Measurements from ENCODE around the gene MYBPC2.
A peak's percentile ranks its signal among the peaks of the same experiment; 100 is the strongest.

DNA sequence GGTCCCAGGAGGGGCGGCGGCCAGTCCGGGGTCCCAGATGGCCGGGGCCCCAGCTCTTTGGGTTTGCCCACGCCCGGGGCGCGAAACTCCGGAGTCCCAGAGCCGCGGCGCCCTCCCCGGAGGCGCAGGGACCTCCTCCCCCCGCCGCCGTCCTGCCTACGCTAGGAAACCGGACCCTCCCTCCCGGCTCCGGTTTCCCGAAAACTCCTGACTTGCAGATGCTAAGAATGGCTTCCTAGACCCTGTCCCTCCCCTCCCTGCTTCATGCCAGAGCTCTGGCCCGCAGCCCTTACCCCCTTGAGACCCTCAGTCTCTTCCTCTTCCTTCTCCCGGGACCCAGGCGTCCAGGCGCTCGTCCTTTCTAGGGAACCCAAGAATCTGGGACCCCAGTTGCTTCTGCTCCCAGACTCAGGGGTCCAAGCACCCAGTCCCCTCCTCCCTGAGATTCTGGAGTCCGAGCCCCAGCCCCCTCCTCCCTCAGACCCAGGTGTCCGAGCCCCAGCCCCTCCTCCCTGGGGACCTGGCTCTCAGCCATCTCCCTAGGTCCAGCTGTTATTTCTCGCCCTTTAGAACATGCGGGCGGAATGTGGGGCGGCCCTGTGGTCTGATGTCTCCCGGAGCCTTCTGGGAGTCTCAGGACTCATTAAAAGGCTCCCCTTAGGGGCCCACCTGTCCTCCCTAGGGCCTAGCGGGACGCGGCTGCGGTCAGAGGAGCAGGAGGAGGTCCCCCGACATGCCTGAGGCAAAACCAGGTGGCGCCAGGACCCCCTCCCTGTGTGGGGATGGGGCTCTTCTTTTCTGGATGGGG lies at the start of gene MYBPC2:
- TF ChIP-seq, protein P1, sequence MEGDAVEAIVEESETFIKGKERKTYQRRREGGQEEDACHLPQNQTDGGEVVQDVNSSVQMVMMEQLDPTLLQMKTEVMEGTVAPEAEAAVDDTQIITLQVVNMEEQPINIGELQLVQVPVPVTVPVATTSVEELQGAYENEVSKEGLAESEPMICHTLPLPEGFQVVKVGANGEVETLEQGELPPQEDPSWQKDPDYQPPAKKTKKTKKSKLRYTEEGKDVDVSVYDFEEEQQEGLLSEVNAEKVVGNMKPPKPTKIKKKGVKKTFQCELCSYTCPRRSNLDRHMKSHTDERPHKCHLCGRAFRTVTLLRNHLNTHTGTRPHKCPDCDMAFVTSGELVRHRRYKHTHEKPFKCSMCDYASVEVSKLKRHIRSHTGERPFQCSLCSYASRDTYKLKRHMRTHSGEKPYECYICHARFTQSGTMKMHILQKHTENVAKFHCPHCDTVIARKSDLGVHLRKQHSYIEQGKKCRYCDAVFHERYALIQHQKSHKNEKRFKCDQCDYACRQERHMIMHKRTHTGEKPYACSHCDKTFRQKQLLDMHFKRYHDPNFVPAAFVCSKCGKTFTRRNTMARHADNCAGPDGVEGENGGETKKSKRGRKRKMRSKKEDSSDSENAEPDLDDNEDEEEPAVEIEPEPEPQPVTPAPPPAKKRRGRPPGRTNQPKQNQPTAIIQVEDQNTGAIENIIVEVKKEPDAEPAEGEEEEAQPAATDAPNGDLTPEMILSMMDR (conservative IDR thresholded peaks at IDR 0.05; ENCODE audit: low read depth, low read length), result no peak
- TF ChIP-seq POLR2A (IDR thresholded peaks at IDR 0.05; ENCODE audit: low read depth, low read length) (no peak), MXI1 (IDR thresholded peaks at IDR 0.05; ENCODE audit: borderline replicate concordance, low read depth, low read length) (no peak), SMC3 (IDR thresholded peaks at IDR 0.05; ENCODE audit: low read depth, low read length) (no peak), NFE2L2 (IDR thresholded peaks at IDR 0.05; ENCODE audit: low read depth, low read length) (no peak), RFX5 (IDR thresholded peaks at IDR 0.05; ENCODE audit: low read depth, low read length) (peak; percentile 58; the same call in 1 of the 2 replicates), BHLHE40 (IDR thresholded peaks at IDR 0.05; ENCODE audit: low read depth, low read length) (no peak), CEBPB (IDR thresholded peaks at IDR 0.05; ENCODE audit: low read depth, low read length) (no peak), FOS (IDR thresholded peaks at IDR 0.05; ENCODE audit: low read depth, low read length) (no peak), RCOR1 (IDR thresholded peaks at IDR 0.05; ENCODE audit: insufficient replicate concordance, low read length) (no peak), CHD1 (IDR thresholded peaks at IDR 0.05; ENCODE audit: low read depth, low read length) (no peak), RAD21 (IDR thresholded peaks at IDR 0.05; ENCODE audit: low read length) (no peak)
- TF ChIP-seq, protein P2, sequence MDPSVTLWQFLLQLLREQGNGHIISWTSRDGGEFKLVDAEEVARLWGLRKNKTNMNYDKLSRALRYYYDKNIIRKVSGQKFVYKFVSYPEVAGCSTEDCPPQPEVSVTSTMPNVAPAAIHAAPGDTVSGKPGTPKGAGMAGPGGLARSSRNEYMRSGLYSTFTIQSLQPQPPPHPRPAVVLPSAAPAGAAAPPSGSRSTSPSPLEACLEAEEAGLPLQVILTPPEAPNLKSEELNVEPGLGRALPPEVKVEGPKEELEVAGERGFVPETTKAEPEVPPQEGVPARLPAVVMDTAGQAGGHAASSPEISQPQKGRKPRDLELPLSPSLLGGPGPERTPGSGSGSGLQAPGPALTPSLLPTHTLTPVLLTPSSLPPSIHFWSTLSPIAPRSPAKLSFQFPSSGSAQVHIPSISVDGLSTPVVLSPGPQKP (IDR thresholded peaks at IDR 0.05; ENCODE audit: borderline replicate concordance, low read depth, low read length), result no peak
- TF ChIP-seq, protein P3, sequence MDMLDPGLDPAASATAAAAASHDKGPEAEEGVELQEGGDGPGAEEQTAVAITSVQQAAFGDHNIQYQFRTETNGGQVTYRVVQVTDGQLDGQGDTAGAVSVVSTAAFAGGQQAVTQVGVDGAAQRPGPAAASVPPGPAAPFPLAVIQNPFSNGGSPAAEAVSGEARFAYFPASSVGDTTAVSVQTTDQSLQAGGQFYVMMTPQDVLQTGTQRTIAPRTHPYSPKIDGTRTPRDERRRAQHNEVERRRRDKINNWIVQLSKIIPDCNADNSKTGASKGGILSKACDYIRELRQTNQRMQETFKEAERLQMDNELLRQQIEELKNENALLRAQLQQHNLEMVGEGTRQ (IDR thresholded peaks at IDR 0.05; ENCODE audit: low read depth, low read length), result no peak
